Stimulated activated naive CD8-positive, alpha-beta T cell treated with anti-CD3 and anti-CD28 coated beads, Interleukin-15, Interleukin-2, amounts not matched to agents 100 ng/mL and 50 ng/mL, for 24 hours (primary cell): ENCODE measurements around the gene TTLL1.
"Not testable (repeated sequence)": the region's sequence is repeated elsewhere in the genome, so short reads cannot be mapped to it uniquely, and the experiment has no call there.

Source experiments
- H3K27ac Mint-ChIP-seq: one replicate; pipeline ENCODE4 v1.8.0; 2021; ENCODE audit warnings: mild to moderate bottlenecking, mixed read lengths
- H3K27me3 Mint-ChIP-seq: one replicate; pipeline ENCODE4 v1.8.0; 2021; ENCODE audit warnings: mixed read lengths
- H3K36me3 Mint-ChIP-seq: one replicate; pipeline ENCODE4 v1.8.0; 2021; ENCODE audit warnings: low read depth, mixed read lengths
- H3K4me1 Mint-ChIP-seq: one replicate; pipeline ENCODE4 v1.8.0; 2021; ENCODE audit warnings: low read depth, mixed read lengths
- H3K4me3 Mint-ChIP-seq: one replicate; pipeline ENCODE4 v1.8.0; 2021; ENCODE audit warnings: mild to moderate bottlenecking, mixed read lengths
- H3K9me3 Mint-ChIP-seq: one replicate; pipeline ENCODE4 v1.8.0; 2021; ENCODE audit warnings: mixed read lengths

TTLL1 gene

DNA sequence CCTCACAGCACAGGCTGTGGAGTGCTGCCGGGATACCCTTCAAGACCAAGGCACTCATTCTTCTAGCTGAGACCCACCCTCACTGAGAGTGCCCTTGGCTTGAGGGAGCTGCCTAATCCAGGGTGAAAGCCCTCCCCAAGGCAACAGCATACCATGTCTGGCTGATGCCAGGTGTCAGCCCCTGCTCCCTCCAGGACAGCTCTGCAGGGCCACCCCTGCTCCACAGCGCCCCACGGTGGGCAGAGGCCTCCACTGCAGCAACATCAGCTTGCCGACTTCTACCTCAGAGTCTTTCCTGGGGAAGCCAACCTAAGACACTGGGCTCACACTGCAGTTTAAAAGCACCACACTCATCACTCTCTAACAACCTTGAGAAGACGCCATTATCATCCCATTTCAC, 29.0 kb downstream of the TTLL1 start:
- Mint-ChIP-seq H3K27me3 (no peaks in the 10 kb centered on the region), H3K36me3 (peaks cover 11% of the 10 kb centered on the region), H3K27ac (no peak overlapping the region), H3K4me3 (no peak overlapping the region), H3K9me3 (no peaks in the 10 kb centered on the region), H3K4me1 (no peaks in the 10 kb centered on the region)

DNA sequence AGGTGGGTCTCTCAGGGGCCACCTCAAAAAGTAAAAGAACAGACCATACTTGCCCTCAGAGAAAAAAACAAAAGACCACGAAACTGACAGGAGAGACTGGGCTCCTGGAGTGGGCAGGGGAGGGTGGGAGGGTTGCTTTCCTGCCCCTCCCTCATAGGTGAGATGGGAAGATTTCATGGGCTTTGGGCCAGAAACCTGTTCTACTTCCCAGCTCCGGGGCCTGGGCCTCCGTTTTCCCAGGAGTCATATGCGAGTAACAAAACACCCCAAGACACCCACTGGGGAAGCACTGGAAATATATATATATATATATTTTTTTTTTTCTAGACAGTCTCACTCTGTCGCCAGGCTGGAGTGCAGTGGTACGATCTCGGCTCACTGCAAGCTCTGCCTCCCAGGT, 31.6 kb downstream of the TTLL1 start:
- H3K4me1 Mint-ChIP-seq = no peaks in the 10 kb centered on the region
- peaks cover 11% of the 10 kb centered on the region for H3K36me3 Mint-ChIP-seq
- no peaks in the 10 kb centered on the region for H3K27me3 Mint-ChIP-seq
- H3K9me3 Mint-ChIP-seq = no peaks in the 10 kb centered on the region
- no peak overlapping the region for H3K4me3 Mint-ChIP-seq
- H3K27ac Mint-ChIP-seq = no peak overlapping the region

DNA sequence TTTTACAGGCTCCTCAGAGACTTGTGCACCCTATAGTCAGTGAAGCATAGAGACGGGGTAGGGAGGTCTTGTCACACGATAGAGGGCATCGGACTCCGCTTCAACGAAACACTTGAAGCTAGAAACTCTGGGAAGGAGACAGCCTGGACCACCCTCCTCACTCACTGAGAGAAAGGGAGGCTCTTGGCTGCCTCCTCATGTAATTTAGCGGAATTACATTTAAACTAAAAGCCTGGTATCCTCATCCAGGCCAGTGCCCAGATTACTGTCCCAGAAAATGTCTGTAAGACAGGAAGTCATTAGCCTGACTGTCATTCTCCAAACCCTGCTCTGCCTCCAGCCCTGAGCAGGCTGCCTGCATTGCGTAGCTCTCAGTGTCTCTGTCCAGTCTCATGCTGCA, 36.0 kb downstream of the TTLL1 start:
- H3K4me3 Mint-ChIP-seq = no peak overlapping the region
- H3K4me1 Mint-ChIP-seq = no peaks in the 10 kb centered on the region
- no peaks in the 10 kb centered on the region for H3K9me3 Mint-ChIP-seq
- H3K36me3 Mint-ChIP-seq = no peaks in the 10 kb centered on the region
- H3K27me3 Mint-ChIP-seq = no peaks in the 10 kb centered on the region
- no peak overlapping the region for H3K27ac Mint-ChIP-seq

DNA sequence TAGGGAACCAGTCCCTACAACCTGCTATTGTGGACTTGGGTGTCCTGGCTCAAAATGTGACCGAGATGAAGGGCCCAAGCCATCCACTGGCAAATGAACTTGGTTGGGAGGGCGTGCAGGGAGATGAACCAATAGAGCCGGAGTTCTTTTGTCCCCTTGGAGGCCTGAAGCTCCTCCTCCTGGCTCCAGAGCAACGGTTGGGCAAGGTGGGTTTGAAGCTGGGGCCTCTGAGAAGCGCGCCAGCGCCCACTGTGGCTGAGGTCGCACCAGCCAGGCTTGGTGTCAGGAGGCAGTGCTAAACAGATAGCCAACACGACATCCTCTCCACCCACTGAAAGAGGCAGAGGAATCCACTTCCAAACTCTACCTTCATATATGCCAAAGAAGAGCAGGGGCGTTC, 38.2 kb downstream of the TTLL1 start:
- H3K4me3 Mint-ChIP-seq = no peak overlapping the region
- H3K9me3 Mint-ChIP-seq = no peaks in the 10 kb centered on the region
- H3K4me1 Mint-ChIP-seq = no peaks in the 10 kb centered on the region
- no peaks in the 10 kb centered on the region for H3K36me3 Mint-ChIP-seq
- H3K27ac Mint-ChIP-seq = no peak overlapping the region
- no peaks in the 10 kb centered on the region for H3K27me3 Mint-ChIP-seq

DNA sequence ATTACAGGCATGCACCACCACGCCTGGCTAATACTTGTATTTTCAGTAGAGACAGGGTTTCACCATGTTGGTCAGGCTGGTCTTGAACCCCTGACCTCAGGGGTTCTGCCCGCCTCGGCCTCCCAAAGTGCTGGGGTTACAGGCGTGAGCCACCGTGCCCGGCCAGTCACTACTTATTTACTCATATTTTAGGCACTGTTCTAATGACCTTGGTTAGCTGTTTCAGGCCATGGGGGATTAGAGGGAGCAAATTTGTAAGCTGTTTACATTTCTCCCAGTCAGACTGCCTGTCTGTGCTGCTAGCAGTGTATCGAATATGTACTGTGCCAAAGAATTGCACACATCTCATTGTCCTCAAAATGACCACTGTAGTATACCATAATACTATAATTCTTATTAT, 41.6 kb downstream of the TTLL1 start:
- H3K9me3 Mint-ChIP-seq = no peaks in the 10 kb centered on the region
- no peaks in the 10 kb centered on the region for H3K27me3 Mint-ChIP-seq
- H3K36me3 Mint-ChIP-seq = no peaks in the 10 kb centered on the region
- H3K4me3 Mint-ChIP-seq = no peak overlapping the region
- no peaks in the 10 kb centered on the region for H3K4me1 Mint-ChIP-seq
- H3K27ac Mint-ChIP-seq = no peak overlapping the region

DNA sequence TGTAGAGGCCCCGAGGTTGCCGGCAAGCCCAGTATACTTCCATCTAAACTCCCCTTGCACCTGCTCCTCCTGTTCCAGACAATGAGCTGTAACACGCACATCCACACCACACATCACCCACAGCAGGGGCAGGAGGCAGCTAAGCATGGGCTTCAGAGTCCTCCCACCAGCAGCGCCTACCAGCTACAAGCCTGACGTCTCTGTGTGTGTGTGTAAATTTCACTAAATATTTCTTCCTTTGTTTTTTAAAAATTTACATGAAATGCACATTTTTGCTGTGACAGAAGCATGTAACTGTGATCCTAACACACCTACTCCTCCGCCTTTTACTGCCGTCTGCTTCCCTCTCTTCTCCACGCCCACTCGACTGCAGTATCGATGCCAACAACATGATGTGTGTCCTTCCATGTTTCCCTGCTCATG, 44.9 kb downstream of the TTLL1 start:
- Mint-ChIP-seq H3K9me3 (no peaks in the 10 kb centered on the region), H3K27ac (no peak overlapping the region), H3K4me1 (no peaks in the 10 kb centered on the region), H3K27me3 (no peaks in the 10 kb centered on the region), H3K36me3 (no peaks in the 10 kb centered on the region), H3K4me3 (no peak overlapping the region)

DNA sequence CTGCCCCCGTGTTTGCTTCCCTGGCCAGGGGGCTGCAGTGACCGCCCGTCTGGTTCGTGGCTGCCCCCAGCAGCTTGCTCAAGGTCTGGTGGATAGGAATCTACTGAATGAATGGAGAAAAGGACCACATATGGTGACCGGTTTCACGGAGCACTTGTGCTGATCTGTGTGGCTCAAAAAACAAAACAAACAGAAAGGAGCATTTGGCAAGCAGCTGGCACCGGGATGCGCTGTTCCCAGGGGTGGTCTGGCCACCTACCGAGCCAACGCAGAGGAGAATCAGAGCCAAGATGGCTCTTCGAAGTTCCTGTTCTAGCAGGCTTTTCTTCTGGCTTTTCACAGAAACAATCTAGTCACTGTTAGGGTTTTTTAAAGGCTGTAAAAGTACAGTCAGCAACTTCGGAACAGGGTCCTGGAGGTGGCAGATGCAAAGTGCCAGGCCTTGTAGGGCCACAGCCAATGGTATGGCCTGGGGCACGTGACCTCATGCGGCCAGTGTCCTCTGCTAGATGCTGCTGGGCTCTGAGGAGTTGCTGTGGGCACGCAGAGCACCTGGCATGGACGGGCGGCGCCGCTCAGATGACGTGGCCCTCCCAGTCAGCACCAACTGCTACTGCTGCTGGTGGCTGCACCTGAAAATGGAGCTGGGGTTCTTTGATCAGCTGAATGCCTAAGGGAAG, 47.0 kb downstream of the TTLL1 start:
- Mint-ChIP-seq H3K4me3 (no peak overlapping the region), H3K27ac (no peak overlapping the region), H3K4me1 (no peaks in the 10 kb centered on the region), H3K9me3 (no peaks in the 10 kb centered on the region), H3K36me3 (no peaks in the 10 kb centered on the region), H3K27me3 (no peaks in the 10 kb centered on the region)

DNA sequence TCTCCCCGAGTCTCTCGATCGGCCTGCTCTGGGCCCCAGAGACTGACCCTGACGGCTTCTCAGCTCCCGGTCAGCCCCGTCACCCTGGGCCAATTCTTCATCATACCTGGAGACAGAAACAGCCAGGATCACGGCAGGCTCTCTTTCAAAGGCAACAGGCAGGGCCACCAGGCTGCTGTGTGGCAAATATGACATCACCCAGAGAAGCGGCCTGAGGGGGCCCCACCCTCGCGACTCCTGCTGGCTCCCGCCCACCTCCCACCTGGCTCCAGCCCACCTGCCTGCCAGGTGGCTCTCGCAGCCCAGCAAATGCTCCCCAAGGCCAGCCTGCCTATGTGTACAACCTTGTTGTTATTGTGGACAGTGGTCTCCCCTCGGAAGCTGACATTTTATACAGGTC, 49.4 kb downstream of the TTLL1 start:
- no peaks in the 10 kb centered on the region for H3K36me3 Mint-ChIP-seq
- H3K27ac Mint-ChIP-seq = no peak overlapping the region
- H3K27me3 Mint-ChIP-seq = no peaks in the 10 kb centered on the region
- no peaks in the 10 kb centered on the region for H3K9me3 Mint-ChIP-seq
- H3K4me3 Mint-ChIP-seq = no peak overlapping the region
- H3K4me1 Mint-ChIP-seq = no peaks in the 10 kb centered on the region

DNA sequence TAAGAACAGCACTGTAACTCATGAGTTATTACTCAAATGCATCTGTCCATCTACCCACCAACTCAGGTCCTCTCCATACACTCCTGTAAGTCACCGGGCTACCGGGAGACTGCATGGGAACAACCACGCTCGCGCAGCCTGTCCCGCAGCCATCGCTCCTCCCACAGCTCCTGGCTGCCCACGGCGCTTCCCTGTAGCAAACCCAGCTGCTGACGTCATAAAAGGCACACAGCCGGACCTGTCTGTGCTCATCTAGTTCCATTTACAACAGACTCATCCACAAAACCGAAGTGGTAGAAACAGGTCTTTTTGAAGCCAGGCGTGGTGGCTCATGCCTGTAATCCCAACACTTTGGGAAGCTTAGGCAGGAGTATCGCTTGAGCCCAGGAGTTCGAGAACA, 50.9 kb downstream of the TTLL1 start:
- no peaks in the 10 kb centered on the region for H3K36me3 Mint-ChIP-seq
- no peak overlapping the region for H3K27ac Mint-ChIP-seq
- H3K9me3 Mint-ChIP-seq = no peaks in the 10 kb centered on the region
- H3K4me1 Mint-ChIP-seq = no peaks in the 10 kb centered on the region
- H3K4me3 Mint-ChIP-seq = no peak overlapping the region
- H3K27me3 Mint-ChIP-seq = no peaks in the 10 kb centered on the region

DNA sequence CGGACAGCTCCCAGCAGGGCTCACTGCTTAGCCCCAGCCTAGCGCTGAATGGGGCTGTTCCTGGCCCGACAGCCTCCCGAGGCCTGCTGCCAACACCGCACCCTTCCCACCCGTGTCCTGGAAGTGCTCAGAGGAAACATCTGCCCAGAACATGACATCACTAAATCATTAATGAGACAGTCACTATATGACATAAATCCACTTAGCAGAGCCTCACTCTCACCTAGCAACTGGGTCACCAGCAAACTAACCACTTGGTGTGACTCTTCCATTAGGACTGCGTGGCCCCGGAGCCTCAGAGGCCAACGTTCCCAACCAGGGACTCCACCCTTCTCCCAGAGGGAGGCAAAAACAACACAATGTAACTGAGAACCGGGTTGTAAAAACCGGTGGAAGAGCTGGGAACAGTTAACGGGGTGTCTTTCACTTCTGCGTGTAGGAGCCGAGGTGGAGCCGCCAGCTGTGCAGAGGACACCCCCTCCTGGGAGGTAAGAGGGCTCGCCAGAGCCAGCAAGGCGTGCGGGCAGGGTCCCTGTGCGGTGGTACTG, 52.8 kb downstream of the TTLL1 start:
- Mint-ChIP-seq H3K9me3 (no peaks in the 10 kb centered on the region), H3K27ac (no peak overlapping the region), H3K4me1 (no peaks in the 10 kb centered on the region), H3K36me3 (no peaks in the 10 kb centered on the region), H3K27me3 (no peaks in the 10 kb centered on the region), H3K4me3 (no peak overlapping the region)

DNA sequence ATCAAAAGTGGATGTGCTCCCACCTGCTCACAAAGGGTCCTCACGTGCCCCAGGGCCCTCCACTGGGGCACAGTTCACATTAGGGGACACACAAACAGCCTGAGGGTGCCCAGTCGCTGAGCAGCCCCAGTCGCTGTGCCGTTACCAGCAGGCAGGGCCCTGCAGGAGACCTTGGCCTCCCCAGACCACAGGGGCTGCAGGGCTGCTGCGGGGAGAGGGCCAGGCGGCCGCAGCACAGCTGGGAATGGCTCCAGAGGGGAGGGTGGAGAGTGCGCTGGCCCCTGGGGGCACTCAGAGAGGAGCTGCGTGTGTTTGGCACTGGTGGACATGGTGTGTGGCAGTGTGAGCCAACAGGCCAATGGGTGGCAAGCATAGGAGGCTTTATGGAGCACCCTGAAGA, 53.9 kb downstream of the TTLL1 start:
- no peaks in the 10 kb centered on the region for H3K4me1 Mint-ChIP-seq
- no peaks in the 10 kb centered on the region for H3K27me3 Mint-ChIP-seq
- no peaks in the 10 kb centered on the region for H3K9me3 Mint-ChIP-seq
- H3K36me3 Mint-ChIP-seq = no peaks in the 10 kb centered on the region
- no peak overlapping the region for H3K4me3 Mint-ChIP-seq
- H3K27ac Mint-ChIP-seq = no peak overlapping the region

DNA sequence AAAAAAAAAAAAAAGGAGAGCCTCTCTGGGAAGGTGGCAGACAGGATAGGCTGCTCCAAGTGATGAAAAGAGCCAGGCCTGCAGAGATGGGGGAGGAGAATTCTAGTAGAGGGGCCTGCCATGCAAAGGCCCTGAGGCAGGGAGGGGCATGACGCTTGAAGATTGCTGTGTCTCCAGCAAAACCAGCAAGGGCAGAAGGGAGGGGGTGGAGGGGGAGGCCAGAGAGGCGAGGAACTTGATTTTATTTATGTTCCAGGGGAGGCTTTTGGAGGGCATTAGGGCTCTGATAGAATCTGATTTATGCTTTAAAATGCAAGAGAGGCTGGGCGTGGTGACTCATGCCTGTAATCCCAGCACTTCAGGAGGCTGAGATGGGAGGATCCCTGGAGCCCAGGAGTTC, 57.6 kb downstream of the TTLL1 start:
- Mint-ChIP-seq H3K4me1 (no peaks in the 10 kb centered on the region), H3K27ac (no peak overlapping the region), H3K9me3 (no peaks in the 10 kb centered on the region), H3K36me3 (no peaks in the 10 kb centered on the region), H3K4me3 (no peak overlapping the region), H3K27me3 (no peaks in the 10 kb centered on the region)

DNA sequence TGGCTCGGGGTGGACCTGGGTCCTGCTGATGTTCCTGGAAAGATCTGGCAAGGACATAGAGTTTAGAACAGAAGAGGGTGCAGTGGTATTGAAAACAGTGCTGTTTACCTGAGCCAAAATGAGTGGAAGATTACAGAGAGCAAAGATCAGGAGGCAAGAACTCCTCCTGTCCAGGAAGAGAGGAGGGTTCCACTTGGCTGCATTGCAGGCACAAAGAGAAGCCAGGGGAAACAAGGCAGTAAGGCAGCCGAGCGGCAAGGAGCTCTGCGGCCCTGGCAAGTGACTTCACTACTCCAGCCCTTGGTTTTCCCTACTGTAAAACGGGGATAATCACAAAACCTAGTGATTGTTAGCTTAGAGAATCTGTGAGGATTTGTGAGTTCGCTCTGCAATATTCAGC, 70.6 kb downstream of the TTLL1 start:
- H3K9me3 Mint-ChIP-seq = no peaks in the 10 kb centered on the region
- H3K4me3 Mint-ChIP-seq = no peak overlapping the region
- no peak overlapping the region for H3K27ac Mint-ChIP-seq
- H3K36me3 Mint-ChIP-seq = no peaks in the 10 kb centered on the region
- peaks cover 13% of the 10 kb centered on the region for H3K4me1 Mint-ChIP-seq
- H3K27me3 Mint-ChIP-seq = no peaks in the 10 kb centered on the region

DNA sequence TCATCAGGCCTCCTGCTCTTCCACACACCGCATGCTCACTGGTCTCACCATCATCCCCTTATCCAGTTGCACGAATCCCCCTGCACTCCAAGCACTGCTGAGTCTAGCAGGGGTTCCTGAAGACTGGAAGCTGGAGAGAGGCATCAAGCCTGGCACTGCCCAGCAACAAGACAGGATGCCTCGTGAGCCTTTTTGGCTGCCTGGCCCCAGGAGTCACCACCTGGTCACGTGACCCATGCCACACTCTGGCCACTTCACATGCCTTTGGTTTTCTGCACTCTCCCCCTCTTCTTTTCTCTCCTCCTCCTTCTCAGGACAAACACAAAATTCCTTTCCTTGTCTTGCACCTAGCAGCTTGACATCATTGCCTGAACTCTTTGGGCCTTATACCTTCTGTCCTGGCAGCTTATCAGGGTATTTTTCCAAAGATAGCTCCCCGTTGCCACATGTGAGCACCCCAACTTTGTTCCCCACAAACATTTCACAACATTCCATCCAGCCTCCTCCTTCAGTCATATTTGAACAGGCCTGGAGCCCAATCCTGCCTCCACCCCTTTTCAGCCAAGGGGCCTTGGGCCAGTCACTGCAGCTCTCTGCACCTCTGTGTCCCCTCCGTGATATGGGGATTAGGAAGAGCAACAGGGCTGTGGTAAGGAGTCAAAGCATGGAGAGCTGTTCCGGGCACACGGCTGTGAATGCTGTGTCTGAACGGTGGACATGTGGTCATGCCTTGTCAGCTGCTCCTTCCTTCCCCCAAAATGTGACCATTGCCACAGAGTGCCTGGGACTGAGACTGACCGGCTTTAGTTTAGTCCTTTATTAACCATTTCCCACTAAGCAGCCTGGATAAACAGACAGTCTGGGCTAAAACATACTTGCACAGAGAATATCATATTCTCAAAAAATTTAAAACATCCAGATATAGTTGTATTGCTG, 71.4 kb downstream of the TTLL1 start:
- no peaks in the 10 kb centered on the region for H3K36me3 Mint-ChIP-seq
- no peaks in the 10 kb centered on the region for H3K27me3 Mint-ChIP-seq
- H3K27ac Mint-ChIP-seq = no peak overlapping the region
- H3K9me3 Mint-ChIP-seq = no peaks in the 10 kb centered on the region
- H3K4me3 Mint-ChIP-seq = no peak overlapping the region
- H3K4me1 Mint-ChIP-seq = peaks cover 21% of the 10 kb centered on the region

DNA sequence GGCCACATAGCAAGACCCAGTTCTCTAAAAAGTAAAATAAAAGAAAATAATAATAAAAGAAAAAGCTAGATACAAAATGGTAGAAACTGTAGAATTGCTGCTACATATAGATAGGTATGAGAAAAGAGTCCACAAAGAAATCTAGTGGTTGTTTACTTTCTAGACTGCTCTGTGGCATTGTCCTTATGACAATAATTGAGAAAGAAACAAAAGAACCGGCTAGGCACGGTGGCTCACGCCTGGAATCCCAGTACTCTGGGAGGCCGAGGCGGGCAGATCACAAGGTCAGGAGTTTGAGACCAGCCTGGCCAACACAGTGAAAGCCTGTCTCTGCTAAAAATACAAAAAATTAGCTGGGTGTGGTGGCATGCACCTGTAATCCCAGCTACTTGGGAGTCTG, 73.0 kb downstream of the TTLL1 start:
- not testable (repeated sequence) for H3K4me3 Mint-ChIP-seq, H3K27me3 Mint-ChIP-seq, H3K27ac Mint-ChIP-seq, H3K9me3 Mint-ChIP-seq, H3K36me3 Mint-ChIP-seq
- peaks cover 25% of the 10 kb centered on the region for H3K4me1 Mint-ChIP-seq
